ENCODE data around the gene A1BG. TPM values are rescaled to one million over a fixed set of nuclear protein-coding genes. Genes with fewer than 3 reads are reported as not detected.

Gene A1BG
- polyA plus RNA-seq, 2 of the 4 experiments (the other 2 are of a cell fraction) = 2.5 to 9.5 TPM

DNA sequence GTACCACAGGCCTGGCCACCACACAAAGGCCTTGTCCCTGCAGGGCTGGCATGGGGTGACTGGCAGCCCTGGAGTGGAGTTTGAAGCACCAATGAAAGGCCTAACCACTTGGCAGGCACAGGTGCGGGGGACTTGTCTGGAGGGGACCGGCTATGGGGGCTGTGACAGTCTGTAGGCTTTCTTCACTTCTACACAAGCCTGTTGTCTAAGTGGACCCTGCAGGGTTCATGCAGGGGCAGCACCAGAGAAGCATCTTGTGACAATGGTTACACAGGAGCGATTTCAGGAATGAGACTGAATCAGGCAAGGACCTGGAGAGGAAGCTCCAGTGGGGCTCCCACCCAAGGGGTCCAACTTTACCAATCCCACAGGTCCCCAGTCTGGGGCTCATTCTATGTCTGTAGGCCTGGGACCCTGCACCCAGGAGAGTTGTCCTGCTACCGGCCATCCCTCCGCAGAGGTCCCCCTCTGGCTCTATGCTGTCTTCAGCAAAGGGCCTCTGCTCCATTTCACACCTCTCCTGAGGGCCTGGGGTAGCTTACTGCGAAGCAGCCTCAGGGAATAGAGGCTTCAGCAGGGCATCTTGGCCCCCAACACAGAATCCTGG is 29.8 kb upstream of the A1BG start:
- 93% methylated on average over 6 of the region's 6 CpGs for WGBS (ENCODE audit: missing lambda C conversion rate)
- Histone ChIP-seq H3K27ac (no peak overlapping the region), H3K4me3 (no peak overlapping the region), H3K4me1 (peaks cover 28% of the 10 kb centered on the region), H3K4me2 (no peak overlapping the region), H3K9me3 (no peaks in the 10 kb centered on the region)
- CTCF ChIA-PET = interaction anchor here (0.9 kb wide), 1 partner anchor 136 kb away, joined by 3 read pairs; the partner anchor contains the start of gene ZBTB45
- ATAC-seq = no peak
- no peak for FAIRE-seq
- no peak for TF ChIP-seq PHF8 (IDR thresholded peaks at IDR 0.05; ENCODE audit: borderline replicate concordance, low read depth)
- no peak for TF ChIP-seq RFX5 (IDR thresholded peaks at IDR 0.05)
- TF ChIP-seq POLR2AphosphoS2 (conservative IDR thresholded peaks at IDR 0.05; ENCODE audit: low read length) = no peak
- no peak for TF ChIP-seq JUN (IDR thresholded peaks at IDR 0.05)
- TF ChIP-seq POLR2A (IDR thresholded peaks at IDR 0.05; ENCODE audit: low read length) = no peak
- TF ChIP-seq, protein P1, sequence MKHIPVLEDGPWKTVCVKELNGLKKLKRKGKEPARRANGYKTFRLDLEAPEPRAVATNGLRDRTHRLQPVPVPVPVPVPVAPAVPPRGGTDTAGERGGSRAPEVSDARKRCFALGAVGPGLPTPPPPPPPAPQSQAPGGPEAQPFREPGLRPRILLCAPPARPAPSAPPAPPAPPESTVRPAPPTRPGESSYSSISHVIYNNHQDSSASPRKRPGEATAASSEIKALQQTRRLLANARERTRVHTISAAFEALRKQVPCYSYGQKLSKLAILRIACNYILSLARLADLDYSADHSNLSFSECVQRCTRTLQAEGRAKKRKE (CRISPR knock-in tag; IDR thresholded peaks at IDR 0.05; ENCODE audit: low read depth) = no peak
- TF ChIP-seq, protein P2, sequence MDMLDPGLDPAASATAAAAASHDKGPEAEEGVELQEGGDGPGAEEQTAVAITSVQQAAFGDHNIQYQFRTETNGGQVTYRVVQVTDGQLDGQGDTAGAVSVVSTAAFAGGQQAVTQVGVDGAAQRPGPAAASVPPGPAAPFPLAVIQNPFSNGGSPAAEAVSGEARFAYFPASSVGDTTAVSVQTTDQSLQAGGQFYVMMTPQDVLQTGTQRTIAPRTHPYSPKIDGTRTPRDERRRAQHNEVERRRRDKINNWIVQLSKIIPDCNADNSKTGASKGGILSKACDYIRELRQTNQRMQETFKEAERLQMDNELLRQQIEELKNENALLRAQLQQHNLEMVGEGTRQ (IDR thresholded peaks at IDR 0.05) = no peak
- TF ChIP-seq FOXS1 (CRISPR knock-in tag; IDR thresholded peaks at IDR 0.05) = no peak
- no peak for TF ChIP-seq SMC3 (IDR thresholded peaks at IDR 0.05)
- TF ChIP-seq RCOR1 (IDR thresholded peaks at IDR 0.05; ENCODE audit: low read depth, low read length) = no peak
- no peak for TF ChIP-seq TP53 (CRISPR knock-in tag; IDR thresholded peaks at IDR 0.05)
- no peak for TF ChIP-seq HDAC2 (IDR thresholded peaks at IDR 0.05)
- TF ChIP-seq TFCP2L1 (CRISPR knock-in tag; IDR thresholded peaks at IDR 0.05) = no peak
- TF ChIP-seq KDM5A (IDR thresholded peaks at IDR 0.05) = no peak
- TF ChIP-seq RARB (CRISPR knock-in tag; IDR thresholded peaks at IDR 0.05) = no peak
- DNase-seq (ENCODE audit: low read depth in 1 of 2, low spot score in 1 of 2) = no peak
- POLR2A ChIA-PET = interaction anchor here (3.8 kb wide), 1 partner anchor 21 kb away, joined by 18 read pairs; the partner anchor contains the start of gene ZNF497

DNA sequence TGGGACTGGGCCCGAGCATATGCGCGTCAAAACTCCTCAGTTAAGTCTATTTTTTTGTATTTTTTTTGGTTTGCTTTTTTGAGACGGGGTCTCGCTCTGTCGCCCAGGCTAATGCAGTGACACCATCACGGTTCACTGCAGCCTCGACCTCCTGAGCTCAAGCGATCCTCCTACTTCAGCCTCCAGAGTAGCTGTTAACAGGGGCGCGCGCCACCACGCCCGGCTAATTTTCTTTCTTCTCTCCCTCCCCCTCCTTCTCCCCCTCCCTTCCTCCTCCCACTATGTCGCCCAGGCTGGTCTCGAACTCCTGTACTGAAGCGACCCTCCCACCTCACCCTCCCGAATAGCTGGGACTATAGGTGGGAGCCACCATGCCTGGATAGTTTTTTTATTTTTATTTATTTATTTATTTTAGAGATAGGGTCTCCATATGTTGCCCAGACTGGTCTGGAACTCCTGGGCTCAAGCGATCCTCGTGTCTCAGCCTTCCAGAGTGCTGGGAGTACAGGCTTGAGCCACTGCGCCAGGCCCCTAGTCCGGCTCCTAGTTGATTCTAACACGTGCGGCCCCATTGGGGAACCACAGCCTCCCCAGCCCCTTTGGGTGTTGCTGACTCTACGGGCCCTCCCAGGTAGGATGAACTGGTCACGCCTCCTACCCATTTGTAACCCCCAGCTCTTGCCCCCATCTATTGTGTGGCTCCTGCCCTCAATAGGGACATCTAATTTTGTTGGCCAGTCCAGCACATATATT is 28.3 kb upstream of the A1BG start:
- POLR2A ChIA-PET = interaction anchor here (0.6 to 1.9 kb wide), 5 partner anchors 19 to 138 kb away, joined by 3 to 28 read pairs (median 4); partner anchors contain the start of genes ZBTB45, ZNF497, ZNF584 and ZNF8
- WGBS (ENCODE audit: missing lambda C conversion rate) = 20% methylated on average over 26 of the region's 26 CpGs
- Histone ChIP-seq H3K4me2 (peak overlapping the region; percentile 82), H3K4me3 (peak overlapping the region; percentile 64), H3K27ac (peak overlapping the region; percentile 73 to 97), H3K4me1 (peaks cover 27% of the 10 kb centered on the region), H3K9me3 (no peaks in the 10 kb centered on the region)
- no peak for FAIRE-seq
- ATAC-seq = no peak
- CTCF ChIA-PET = interaction anchor here (0.6 to 1.0 kb wide), 3 partner anchors 19 to 138 kb away, joined by 3 to 4 read pairs (median 4); partner anchors contain the start of genes ZBTB45 and ZNF497
- DNase-seq (ENCODE audit: low read depth in 1 of 2, low spot score in 1 of 2) = no peak
- TF ChIP-seq POLR2A (IDR thresholded peaks at IDR 0.05; ENCODE audit: low read length) = no peak; the same call in 1 of the 2 replicates
- no peak for TF ChIP-seq KDM1A (IDR thresholded peaks at IDR 0.05; ENCODE audit: low read depth)
- no peak for TF ChIP-seq NFE2L2 (conservative IDR thresholded peaks at IDR 0.05; ENCODE audit: low read length)
- no peak for TF ChIP-seq JUN (IDR thresholded peaks at IDR 0.05)
- no peak for TF ChIP-seq KDM5A (IDR thresholded peaks at IDR 0.05)
- TF ChIP-seq EHMT2 (IDR thresholded peaks at IDR 0.05; ENCODE audit: low read depth) = no peak
- no peak for TF ChIP-seq TFCP2L1 (CRISPR knock-in tag; IDR thresholded peaks at IDR 0.05)
- no peak for TF ChIP-seq RNF2 (IDR thresholded peaks at IDR 0.05; ENCODE audit: borderline replicate concordance, low read depth)
- no peak for TF ChIP-seq JUNB (IDR thresholded peaks at IDR 0.05)
